ENCODE data around the gene UGT1A9. TPM values are rescaled to one million over a fixed set of nuclear protein-coding genes. Genes with fewer than 3 reads are reported as not detected.

UGT1A9 gene
- total and polyA plus RNA-seq, 4 donors, result not detected

GRCh38 chr2:233769260-233769659 lies 97.6 kb downstream of the UGT1A9 start:
- Histone ChIP-seq H3K9ac (ENCODE audit: insufficient read depth in 1 of 2, low read length in 2 of 2) (no peak overlapping the region), H3K4me3 (no peak overlapping the region), H3K4me1 (ENCODE audit: control insufficient read depth in 5 of 5, insufficient read depth in 5 of 5, low read length in 5 of 5) (no peaks in the 10 kb centered on the region), H3K9me3 (ENCODE audit: control insufficient read depth in 4 of 4, insufficient read depth in 3 of 4, low read length in 3 of 4) (no peaks in the 10 kb centered on the region), H3K36me3 (ENCODE audit: control insufficient read depth in 4 of 4, insufficient read depth in 4 of 4, low read length in 4 of 4) (no peaks in the 10 kb centered on the region), H3K27me3 (ENCODE audit: control insufficient read depth in 3 of 3, insufficient read depth in 3 of 3, low read length in 2 of 3) (no peaks in the 10 kb centered on the region), H3K27ac (ENCODE audit: low read depth in 1 of 2, low read length in 1 of 2) (no peak overlapping the region)
- ATAC-seq (ENCODE audit: insufficient read depth, low FRiP score), result no peak
- 93 to 97% methylated on average over 9 of the region's 9 CpGs for WGBS, 2 donors
- DNase-seq, result no peak
- TF ChIP-seq CTCF (IDR thresholded peaks at IDR 0.05; ENCODE audit: control extremely low read depth, extremely low read depth), result no peak

- H3K4me3 ChIP-seq, result no peak overlapping the region
- no peaks in the 10 kb centered on the region for H3K4me1 ChIP-seq (ENCODE audit: control insufficient read depth in 5 of 5, insufficient read depth in 5 of 5, low read length in 5 of 5)
- WGBS, 2 donors, result 90 to 92% methylated on average over 16 of the region's 16 CpGs
- TF ChIP-seq CTCF (IDR thresholded peaks at IDR 0.05; ENCODE audit: control extremely low read depth, extremely low read depth), result no peak
- no peak overlapping the region for H3K27ac ChIP-seq (ENCODE audit: low read depth in 1 of 2, low read length in 1 of 2)
- DNase-seq (no peak), ATAC-seq (ENCODE audit: insufficient read depth, low FRiP score) (no peak)
- no peak overlapping the region for H3K9ac ChIP-seq (ENCODE audit: insufficient read depth in 1 of 2, low read length in 2 of 2)
- no peaks in the 10 kb centered on the region for H3K27me3 ChIP-seq (ENCODE audit: control insufficient read depth in 3 of 3, insufficient read depth in 3 of 3, low read length in 2 of 3)
- no peaks in the 10 kb centered on the region for H3K36me3 ChIP-seq (ENCODE audit: control insufficient read depth in 4 of 4, insufficient read depth in 4 of 4, low read length in 4 of 4)
- peaks cover 0 to 6% (median 0%) of the 10 kb centered on the region in 4 donors for H3K9me3 ChIP-seq (ENCODE audit: control insufficient read depth in 4 of 4, insufficient read depth in 3 of 4, low read length in 3 of 4)
These were observed 100.5 kb downstream of the UGT1A9 start for GRCh38 chr2:233772153-233772552.

- Histone ChIP-seq H3K9ac (ENCODE audit: insufficient read depth in 1 of 2, low read length in 2 of 2) (no peak overlapping the region), H3K27me3 (ENCODE audit: control insufficient read depth in 3 of 3, insufficient read depth in 3 of 3, low read length in 2 of 3) (no peaks in the 10 kb centered on the region), H3K9me3 (ENCODE audit: control insufficient read depth in 4 of 4, insufficient read depth in 3 of 4, low read length in 3 of 4) (peaks cover 0 to 9% (median 0%) of the 10 kb centered on the region in 4 donors), H3K27ac (ENCODE audit: low read depth in 1 of 2, low read length in 1 of 2) (no peak overlapping the region), H3K4me1 (ENCODE audit: control insufficient read depth in 5 of 5, insufficient read depth in 5 of 5, low read length in 5 of 5) (no peaks in the 10 kb centered on the region), H3K36me3 (ENCODE audit: control insufficient read depth in 4 of 4, insufficient read depth in 4 of 4, low read length in 4 of 4) (no peaks in the 10 kb centered on the region), H3K4me3 (no peak overlapping the region)
- TF ChIP-seq CTCF (IDR thresholded peaks at IDR 0.05; ENCODE audit: control extremely low read depth, extremely low read depth), result no peak
- WGBS, 2 donors, result 69 to 73% methylated on average over 5 of the region's 5 CpGs
- no peak for DNase-seq
- no peak for ATAC-seq (ENCODE audit: insufficient read depth, low FRiP score)
These were observed 100.9 kb downstream of the UGT1A9 start for GRCh38 chr2:233772583-233772982.

- Histone ChIP-seq H3K4me1 (ENCODE audit: control insufficient read depth in 5 of 5, insufficient read depth in 5 of 5, low read length in 5 of 5) (no peaks in the 10 kb centered on the region), H3K27ac (ENCODE audit: low read depth in 1 of 2, low read length in 1 of 2) (no peak overlapping the region), H3K27me3 (ENCODE audit: control insufficient read depth in 3 of 3, insufficient read depth in 3 of 3, low read length in 2 of 3) (no peaks in the 10 kb centered on the region), H3K4me3 (no peak overlapping the region), H3K36me3 (ENCODE audit: control insufficient read depth in 4 of 4, insufficient read depth in 4 of 4, low read length in 4 of 4) (no peaks in the 10 kb centered on the region), H3K9me3 (ENCODE audit: control insufficient read depth in 4 of 4, insufficient read depth in 3 of 4, low read length in 3 of 4) (peaks cover 0 to 12% (median 0%) of the 10 kb centered on the region in 4 donors), H3K9ac (ENCODE audit: insufficient read depth in 1 of 2, low read length in 2 of 2) (no peak overlapping the region)
- DNase-seq, result no peak
- no peak for TF ChIP-seq CTCF (IDR thresholded peaks at IDR 0.05; ENCODE audit: control extremely low read depth, extremely low read depth)
- no peak for ATAC-seq (ENCODE audit: insufficient read depth, low FRiP score)
- WGBS, 2 donors, result 90 to 96% methylated on average over 5 of the region's 5 CpGs
These were observed 102.2 kb downstream of the UGT1A9 start for GRCh38 chr2:233773854-233774253.
